ENCODE data around the gene ZNF319.

The ZNF319 gene

GRCh38 chr16:57977418-57978069 lies 22.9 kb downstream of the ZNF319 start:
- DNase-seq (ENCODE audit: low read depth in 3 of 3): no peak

GRCh38 chr16:57976331-57976796 lies 24.1 kb downstream of the ZNF319 start:
- no peak for DNase-seq (ENCODE audit: low read depth in 3 of 3)

DNA sequence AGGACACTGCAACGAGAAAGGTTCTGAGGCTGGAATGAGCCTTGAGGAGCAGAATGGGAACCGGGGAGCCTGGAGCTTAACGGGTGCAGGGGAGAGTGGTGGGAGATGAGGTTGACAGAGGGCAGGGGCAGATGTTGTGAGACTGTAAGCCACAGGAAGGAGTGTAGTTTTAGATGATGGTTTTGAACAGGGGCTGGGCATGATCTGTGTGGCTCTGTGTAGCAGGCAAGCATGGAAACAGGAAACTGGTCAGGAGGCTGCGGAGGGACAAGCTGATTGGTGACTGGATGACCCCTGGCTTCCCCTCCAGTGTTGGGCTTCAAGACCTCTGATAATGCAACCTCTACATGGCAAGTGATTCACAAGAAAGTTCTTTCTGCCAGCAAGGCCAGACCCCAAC lies 28.2 kb downstream of the ZNF319 start:
- no peak for DNase-seq (ENCODE audit: low read depth in 3 of 3)

GRCh38 chr16:57971848-57972247 lies 28.6 kb downstream of the ZNF319 start:
- no peak for DNase-seq (ENCODE audit: low read depth in 3 of 3)

DNA sequence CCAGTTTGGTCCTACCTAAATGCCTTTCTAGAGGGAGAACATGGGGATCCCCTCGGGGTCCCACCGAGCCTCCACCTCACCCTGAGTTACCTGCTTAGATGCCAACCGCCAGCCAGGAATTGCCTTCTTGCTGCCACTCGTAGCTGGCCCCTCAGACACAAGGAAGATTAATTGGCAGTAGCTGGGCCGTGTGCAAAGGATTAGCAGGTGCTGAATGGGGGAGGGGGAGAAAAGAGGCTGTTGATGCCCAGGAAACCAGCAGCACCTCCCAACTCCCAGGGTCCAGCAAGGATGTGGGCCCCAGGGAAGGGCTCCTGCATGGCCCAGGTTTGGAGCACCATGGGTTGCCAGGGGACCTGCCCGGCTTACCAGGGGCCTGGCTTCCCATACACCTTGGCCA lies 29.5 kb downstream of the ZNF319 start, which contains the start of gene CNGB1:
TSS of gene CNGB1 (minus strand) at position 159 of the 400 bp plus-strand sequence. CDS start 3,842 bp downstream, outside the sequence.
- DNase-seq (ENCODE audit: low read depth in 3 of 3): no peak

DNA sequence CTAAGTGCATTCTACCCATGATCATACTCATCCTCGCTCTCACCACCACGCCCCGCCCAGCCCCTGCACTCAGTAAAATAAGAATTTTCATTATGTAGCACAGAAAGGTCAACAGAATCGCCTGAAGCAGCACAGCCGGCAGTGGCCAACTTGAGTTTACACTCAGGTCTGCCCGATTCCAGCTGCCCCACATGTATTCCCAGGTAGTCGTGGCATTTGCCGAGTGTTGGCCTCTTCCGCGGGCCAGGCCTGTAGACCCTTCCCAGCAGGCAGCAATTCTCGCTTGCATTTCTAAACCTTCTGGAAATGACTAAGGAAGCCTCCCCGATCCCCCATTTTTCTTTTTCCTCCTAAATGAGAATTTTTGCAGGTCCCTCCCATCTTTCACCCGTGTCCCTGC lies 30.2 kb downstream of the ZNF319 start:
- DNase-seq (ENCODE audit: low read depth in 3 of 3): no peak

DNA sequence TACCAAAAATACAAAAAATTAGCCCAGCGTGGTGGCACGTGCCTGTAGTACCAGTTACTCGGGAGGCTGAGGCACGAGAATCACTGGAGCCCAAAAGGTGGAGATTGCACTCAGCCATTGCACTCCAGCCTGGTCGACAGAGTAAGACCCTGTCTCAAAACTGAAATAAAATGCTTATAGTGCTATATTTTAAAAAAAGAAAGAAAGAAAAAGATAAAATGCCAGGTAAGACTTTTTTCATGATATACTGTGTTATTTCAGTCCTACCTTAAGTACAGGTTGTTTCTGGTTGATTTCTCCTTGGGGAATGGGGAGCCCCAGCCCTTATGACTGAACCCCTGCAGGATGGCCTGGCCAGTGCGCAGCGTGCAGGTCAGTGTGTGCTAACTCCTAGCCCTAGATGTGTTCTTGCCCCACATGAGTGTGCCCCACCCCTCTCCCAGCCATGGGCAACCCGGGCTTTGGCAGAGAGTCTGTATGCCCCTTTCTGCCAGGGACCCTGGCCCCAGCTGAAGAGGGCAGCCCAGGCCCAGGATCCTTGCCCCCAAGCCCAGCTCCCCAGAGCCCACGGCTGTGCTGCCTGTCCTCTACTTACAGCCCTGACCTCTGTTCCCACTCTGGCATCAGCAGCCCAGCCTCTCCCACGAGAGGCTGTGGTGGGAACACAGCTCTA lies 30.9 kb downstream of the ZNF319 start:
- no peak for DNase-seq (ENCODE audit: low read depth in 3 of 3)

GRCh38 chr16:57967916-57968315 lies 32.6 kb downstream of the ZNF319 start:
- DNase-seq (ENCODE audit: low read depth in 3 of 3): no peak

DNA sequence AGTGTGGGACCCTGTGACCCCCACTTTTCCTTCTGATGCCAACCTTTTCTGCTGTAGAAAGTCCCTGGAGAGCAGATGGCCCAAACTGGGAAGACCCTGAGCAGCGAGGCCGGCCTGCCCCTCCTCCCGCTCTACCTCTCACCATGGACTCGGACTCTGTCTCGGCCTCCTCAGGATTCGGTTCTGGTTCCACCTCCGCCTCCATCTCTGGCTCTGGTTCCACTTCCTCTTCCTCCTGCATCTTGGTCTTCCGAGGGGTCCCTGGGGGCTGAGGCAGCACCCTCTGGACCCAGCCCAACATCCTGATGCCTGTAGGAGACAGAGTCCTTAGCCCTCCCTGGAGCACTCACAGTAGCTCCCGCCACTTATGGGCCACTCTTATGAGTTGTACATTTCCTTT lies 33.5 kb downstream of the ZNF319 start:
- DNase-seq (ENCODE audit: low read depth in 3 of 3): no peak

DNA sequence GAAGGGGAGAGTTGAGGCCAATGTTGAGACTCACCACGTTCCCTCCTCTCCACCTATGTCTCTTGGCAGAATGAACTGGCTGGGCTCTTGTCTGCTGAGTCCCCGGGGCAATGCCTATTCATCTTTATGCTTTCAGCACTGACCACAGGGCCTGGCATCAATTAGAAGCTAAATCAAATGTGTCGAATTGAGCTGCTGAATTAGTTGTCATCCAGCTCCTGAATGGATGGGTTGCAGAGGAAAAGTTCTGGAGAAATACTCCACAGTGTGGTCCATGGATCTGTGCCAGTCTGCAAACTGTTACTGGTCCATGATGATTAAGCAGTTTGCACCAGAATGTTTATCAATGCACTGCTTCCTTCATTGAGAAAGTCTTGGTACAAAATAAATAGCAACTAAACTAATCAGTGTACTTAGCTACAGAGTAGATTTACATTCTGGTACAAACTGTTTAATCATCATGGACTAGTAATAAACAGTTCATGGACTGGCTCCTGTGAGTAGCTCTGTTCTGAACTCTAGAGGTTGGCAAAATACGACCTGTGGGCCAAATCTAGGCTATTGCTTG lies 34.2 kb downstream of the ZNF319 start:
- DNase-seq (ENCODE audit: low read depth in 3 of 3): no peak

GRCh38 chr16:57964157-57964700 lies 36.2 kb downstream of the ZNF319 start:
- DNase-seq (ENCODE audit: low read depth in 3 of 3): no peak

DNA sequence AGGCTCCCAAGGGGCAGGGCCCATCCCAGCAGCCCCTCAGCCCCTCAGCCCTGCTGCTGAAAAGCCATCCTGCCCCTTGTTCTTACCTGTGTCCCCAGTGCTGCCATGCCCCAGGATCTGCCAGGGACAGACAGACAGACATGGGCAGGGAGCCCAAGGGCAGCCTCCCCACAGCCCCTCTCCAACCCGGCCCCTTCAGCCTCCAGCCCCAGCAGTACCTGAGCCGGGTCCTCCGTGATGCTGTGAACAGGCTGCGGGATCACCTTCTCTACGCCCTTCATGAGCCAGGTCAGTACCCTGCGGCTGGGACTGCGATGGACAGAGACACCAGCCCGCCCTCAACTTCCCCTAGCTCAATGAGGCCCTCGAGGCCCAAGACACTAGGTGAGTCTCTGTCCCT lies 37.7 kb downstream of the ZNF319 start:
- no peak for DNase-seq (ENCODE audit: low read depth in 3 of 3)

DNA sequence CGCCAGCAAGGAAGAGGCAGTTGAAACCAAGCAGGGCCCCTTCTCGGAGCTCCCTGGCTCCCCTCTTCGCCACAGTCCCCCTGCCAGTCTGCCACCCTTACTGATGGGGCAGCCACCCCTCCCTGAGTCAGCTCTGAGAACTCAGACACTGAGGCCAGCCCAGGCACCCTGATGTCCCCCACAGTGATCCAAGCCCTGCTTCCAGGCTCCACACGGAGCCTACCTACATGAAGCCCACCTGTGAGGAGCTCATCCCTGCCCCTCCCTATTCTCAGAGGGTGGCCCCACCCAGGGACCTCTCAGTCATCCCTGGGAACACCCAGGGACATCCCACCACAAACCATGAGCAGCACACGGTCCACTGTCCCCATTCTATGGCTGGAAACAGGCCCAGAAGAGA lies 38.4 kb downstream of the ZNF319 start:
- DNase-seq (ENCODE audit: low read depth in 3 of 3): no peak

DNA sequence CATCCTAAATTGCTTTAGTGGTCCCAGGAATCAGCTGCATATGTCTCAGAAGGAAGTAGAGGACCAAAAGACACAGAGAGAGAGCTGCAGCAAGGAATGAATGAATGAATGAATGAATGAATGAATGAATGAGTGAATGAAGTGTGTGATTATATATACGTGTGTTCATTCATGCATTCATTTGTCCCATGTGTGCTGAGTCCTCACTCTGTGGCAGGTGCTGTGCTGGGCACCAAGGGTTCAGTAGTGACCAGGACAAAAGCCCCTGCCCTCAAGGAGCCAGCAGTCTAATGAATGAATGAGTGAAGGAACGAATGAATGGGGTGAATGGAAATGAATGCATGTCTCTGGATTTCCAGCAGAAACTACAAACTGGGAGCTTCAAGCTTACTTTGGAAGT lies 38.9 kb downstream of the ZNF319 start:
- DNase-seq (ENCODE audit: low read depth in 3 of 3): no peak

- no peak for DNase-seq (ENCODE audit: low read depth in 3 of 3)
Measured at GRCh38 chr16:57960826-57961472, 39.5 kb downstream of the ZNF319 start.

DNA sequence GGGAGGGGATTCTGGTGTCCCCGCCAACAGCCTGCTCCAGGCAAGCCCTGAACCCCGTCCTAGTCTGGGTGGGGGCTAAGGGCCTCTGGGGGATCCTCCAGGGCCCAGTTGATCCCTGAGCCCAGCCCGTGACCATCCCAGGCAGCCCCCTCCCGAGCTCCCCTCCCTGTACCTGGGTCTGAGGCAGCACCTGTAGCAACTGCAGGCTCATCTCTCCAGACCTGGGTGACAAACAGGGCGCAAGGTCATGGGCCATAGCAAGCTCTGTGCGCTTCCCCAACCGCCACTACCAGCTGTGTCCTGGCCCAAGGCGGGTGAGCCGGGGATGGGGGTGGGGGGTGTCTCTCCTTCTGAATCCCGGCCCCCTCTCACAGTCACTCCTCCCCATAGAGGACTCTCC lies 40.2 kb downstream of the ZNF319 start:
- DNase-seq (ENCODE audit: low read depth in 3 of 3): no peak

- DNase-seq (ENCODE audit: low read depth in 3 of 3): no peak
Measured at GRCh38 chr16:57959804-57960203, 40.7 kb downstream of the ZNF319 start.

- DNase-seq (ENCODE audit: low read depth in 3 of 3): no peak
Measured at GRCh38 chr16:57959121-57959520, 41.4 kb downstream of the ZNF319 start.

DNA sequence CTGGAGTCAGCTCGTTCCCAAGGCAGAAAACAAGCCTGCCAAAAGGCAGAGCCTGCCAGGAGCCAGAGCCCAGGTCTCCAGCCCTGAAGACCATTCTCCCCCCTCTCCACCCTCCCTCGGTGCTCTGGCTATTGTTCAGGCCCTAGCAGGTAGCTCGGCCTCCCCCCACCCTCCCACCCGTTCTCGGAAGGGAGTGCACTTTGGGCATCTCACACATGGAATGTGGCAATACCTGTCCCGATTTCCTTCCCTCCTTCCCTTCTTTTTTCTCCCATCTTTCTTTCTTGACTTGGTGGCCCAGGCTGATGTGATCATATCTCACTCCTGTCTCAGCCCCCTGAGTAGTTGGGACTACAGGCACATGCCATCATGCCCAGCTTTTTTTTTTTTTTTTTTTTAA lies 41.9 kb downstream of the ZNF319 start:
- DNase-seq (ENCODE audit: low read depth in 3 of 3): no peak

DNA sequence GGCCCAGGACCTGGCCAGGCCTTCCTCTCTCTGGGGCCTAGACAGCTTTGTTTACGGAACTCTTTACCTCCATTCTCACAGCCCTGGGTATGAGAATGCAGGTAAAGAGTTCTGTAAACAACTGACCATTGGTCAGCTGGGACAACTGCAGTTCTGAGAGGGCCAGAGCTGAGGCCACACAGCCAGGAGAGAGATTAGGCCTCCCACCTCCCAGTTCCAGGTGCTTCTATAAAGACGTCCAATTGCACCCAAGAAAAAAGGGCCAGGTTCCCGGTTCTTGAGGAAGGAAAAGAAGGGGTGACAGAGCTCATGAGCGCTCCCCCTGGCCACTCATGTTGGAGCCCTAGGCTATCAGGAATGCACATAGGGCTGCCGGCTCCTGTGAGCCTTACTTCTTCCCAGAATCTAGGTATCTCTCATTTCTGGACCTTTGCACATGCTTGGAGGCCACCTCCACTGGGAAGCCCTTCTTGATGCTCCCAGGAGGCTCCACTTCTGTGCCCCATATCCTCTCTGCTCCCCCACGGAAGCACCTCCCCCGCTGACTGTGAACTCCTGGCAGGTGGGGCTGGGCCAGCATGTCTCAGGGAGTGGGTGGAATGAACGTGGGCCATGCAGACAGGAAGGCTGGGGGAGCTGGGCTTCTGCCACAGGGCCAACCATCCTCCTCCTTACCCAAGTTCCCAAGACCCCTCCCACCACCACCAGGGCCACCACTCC lies 42.6 kb downstream of the ZNF319 start:
- DNase-seq (ENCODE audit: low read depth in 3 of 3): no peak

DNA sequence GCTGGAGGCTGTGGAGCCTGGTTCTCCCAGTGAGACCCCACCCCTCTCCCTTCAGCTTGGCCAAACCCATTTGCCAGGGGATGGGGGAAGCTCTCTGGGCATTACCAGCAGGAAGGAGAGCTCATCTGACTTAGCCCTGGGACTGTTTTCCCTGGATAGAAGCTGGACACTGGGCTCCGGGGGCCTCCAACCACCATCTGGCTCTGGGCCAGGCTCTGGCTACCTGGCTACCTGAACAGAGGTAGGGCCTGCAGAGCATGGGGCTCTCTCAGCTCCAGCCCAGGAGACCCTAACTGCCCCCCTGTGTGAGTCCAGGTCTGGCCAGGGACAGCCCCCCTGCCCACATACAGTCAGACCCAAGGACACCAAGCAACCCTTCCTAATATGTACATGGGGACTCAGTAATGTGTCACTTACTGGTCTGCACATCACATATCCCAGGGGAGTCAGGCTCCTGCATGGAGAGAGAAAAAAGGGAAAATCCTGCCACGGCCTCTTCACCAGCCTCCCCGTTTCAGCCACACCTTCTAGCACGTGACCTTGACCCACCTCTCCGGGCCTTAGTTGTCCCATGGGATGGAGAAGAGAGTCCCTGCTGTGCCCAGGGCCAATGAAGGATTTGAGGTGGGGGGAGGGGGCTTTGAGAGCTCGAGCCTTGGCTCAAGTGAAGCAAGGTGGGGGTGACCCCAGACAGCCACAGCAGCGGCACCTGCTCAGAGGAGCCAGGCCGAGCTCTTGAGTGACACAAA lies 43.4 kb downstream of the ZNF319 start:
- DNase-seq (ENCODE audit: low read depth in 3 of 3): no peak
